ENCODE data around the gene L3MBTL3.
A peak's percentile ranks its signal among the peaks of the same experiment; 100 is the strongest.

L3MBTL3 gene

GRCh38 chr6:130118236-130118635, 99.9 kb downstream of the L3MBTL3 start:
- Mint-ChIP-seq H3K9me3 (no peaks in the 10 kb centered on the region), H3K36me3 (peaks cover 8% of the 10 kb centered on the region)
- no peak for ATAC-seq (ENCODE audit: low read depth)

GRCh38 chr6:130119211-130119610, 100.8 kb downstream of the L3MBTL3 start:
- Mint-ChIP-seq H3K36me3 (peaks cover 9% of the 10 kb centered on the region), H3K9me3 (no peaks in the 10 kb centered on the region), H3K27me3 (no peaks in the 10 kb centered on the region), H3K4me1 (peaks cover 20% of the 10 kb centered on the region), H3K27ac (no peak overlapping the region), H3K4me3 (no peak overlapping the region)
- DNase-seq (ENCODE audit: low spot score in 2 of 2) (no peak), ATAC-seq (ENCODE audit: low read depth) (no peak)

More at GRCh38 chr6:130118236-130118635, 99.9 kb downstream of the L3MBTL3 start:
- Mint-ChIP-seq H3K4me1 (peaks cover 25% of the 10 kb centered on the region), H3K27ac (peak overlapping the region; percentile 42), H3K27me3 (no peaks in the 10 kb centered on the region), H3K4me3 (no peak overlapping the region)
- DNase-seq (ENCODE audit: low spot score in 2 of 2): no peak

GRCh38 chr6:130120731-130121130, 102.3 kb downstream of the L3MBTL3 start:
- Mint-ChIP-seq H3K36me3 (peaks cover 14% of the 10 kb centered on the region), H3K27me3 (no peaks in the 10 kb centered on the region), H3K4me3 (no peak overlapping the region), H3K4me1 (peaks cover 18% of the 10 kb centered on the region), H3K9me3 (no peaks in the 10 kb centered on the region), H3K27ac (peak overlapping the region; percentile 65)
- ATAC-seq (ENCODE audit: low read depth) (peak; percentile 54), DNase-seq (ENCODE audit: low spot score in 2 of 2) (no peak)

GRCh38 chr6:130122243-130122642, 103.9 kb downstream of the L3MBTL3 start:
- Mint-ChIP-seq H3K27ac (no peak overlapping the region), H3K9me3 (no peaks in the 10 kb centered on the region), H3K36me3 (peaks cover 22% of the 10 kb centered on the region), H3K4me3 (no peak overlapping the region), H3K27me3 (no peaks in the 10 kb centered on the region), H3K4me1 (peaks cover 18% of the 10 kb centered on the region)
- no peak for ATAC-seq (ENCODE audit: low read depth)
- no peak for DNase-seq (ENCODE audit: low spot score in 2 of 2)

- Mint-ChIP-seq H3K27me3 (no peaks in the 10 kb centered on the region), H3K4me3 (no peak overlapping the region), H3K36me3 (peaks cover 34% of the 10 kb centered on the region), H3K9me3 (no peaks in the 10 kb centered on the region), H3K27ac (no peak overlapping the region), H3K4me1 (peaks cover 27% of the 10 kb centered on the region)
- DNase-seq (ENCODE audit: low spot score in 2 of 2) (no peak), ATAC-seq (ENCODE audit: low read depth) (no peak)
Observed at GRCh38 chr6:130127195-130127594, 108.8 kb downstream of the L3MBTL3 start.

- no peak overlapping the region for H3K27ac Mint-ChIP-seq
Observed at GRCh38 chr6:130128326-130128725, 109.9 kb downstream of the L3MBTL3 start.

GRCh38 chr6:130129762-130130246, 111.4 kb downstream of the L3MBTL3 start:
- ATAC-seq (ENCODE audit: low read depth) (no peak), DNase-seq (ENCODE audit: low spot score in 2 of 2) (no peak)
- Mint-ChIP-seq H3K4me3 (no peak overlapping the region), H3K27ac (peak overlapping the region; percentile 46), H3K36me3 (peaks cover 46% of the 10 kb centered on the region), H3K27me3 (no peaks in the 10 kb centered on the region), H3K9me3 (no peaks in the 10 kb centered on the region), H3K4me1 (peaks cover 36% of the 10 kb centered on the region)

More at GRCh38 chr6:130128326-130128725, 109.9 kb downstream of the L3MBTL3 start:
- DNase-seq (ENCODE audit: low spot score in 2 of 2): no peak
- peaks cover 35% of the 10 kb centered on the region for H3K4me1 Mint-ChIP-seq
- no peaks in the 10 kb centered on the region for H3K27me3 Mint-ChIP-seq
- no peak overlapping the region for H3K4me3 Mint-ChIP-seq
- peaks cover 39% of the 10 kb centered on the region for H3K36me3 Mint-ChIP-seq
- H3K9me3 Mint-ChIP-seq: no peaks in the 10 kb centered on the region
- ATAC-seq (ENCODE audit: low read depth): no peak

- H3K27me3 Mint-ChIP-seq: no peaks in the 10 kb centered on the region
- H3K4me1 Mint-ChIP-seq: peaks cover 30% of the 10 kb centered on the region
- H3K4me3 Mint-ChIP-seq: peak overlapping the region; percentile 41
- ATAC-seq (ENCODE audit: low read depth) (peak; percentile 51), DNase-seq (ENCODE audit: low spot score in 2 of 2) (no peak)
- H3K27ac Mint-ChIP-seq: peak overlapping the region; percentile 91
- peaks cover 2% of the 10 kb centered on the region for H3K9me3 Mint-ChIP-seq
- peaks cover 48% of the 10 kb centered on the region for H3K36me3 Mint-ChIP-seq
Observed at GRCh38 chr6:130132286-130132701, 113.9 kb downstream of the L3MBTL3 start.

GRCh38 chr6:130134582-130134981, 116.2 kb downstream of the L3MBTL3 start:
- no peak overlapping the region for H3K27ac Mint-ChIP-seq
- H3K4me3 Mint-ChIP-seq: no peak overlapping the region
- peaks cover 25% of the 10 kb centered on the region for H3K4me1 Mint-ChIP-seq
- H3K9me3 Mint-ChIP-seq: peaks cover 2% of the 10 kb centered on the region
- peaks cover 52% of the 10 kb centered on the region for H3K36me3 Mint-ChIP-seq
- ATAC-seq (ENCODE audit: low read depth) (no peak), DNase-seq (ENCODE audit: low spot score in 2 of 2) (no peak)
- H3K27me3 Mint-ChIP-seq: no peaks in the 10 kb centered on the region

- peaks cover 15% of the 10 kb centered on the region for H3K4me1 Mint-ChIP-seq
- H3K27ac Mint-ChIP-seq: no peak overlapping the region
- no peak overlapping the region for H3K4me3 Mint-ChIP-seq
- DNase-seq (ENCODE audit: low spot score in 2 of 2): no peak
- no peaks in the 10 kb centered on the region for H3K27me3 Mint-ChIP-seq
- H3K36me3 Mint-ChIP-seq: peaks cover 54% of the 10 kb centered on the region
- H3K9me3 Mint-ChIP-seq: peaks cover 2% of the 10 kb centered on the region
- ATAC-seq (ENCODE audit: low read depth): no peak
Observed at GRCh38 chr6:130136798-130137197, 118.4 kb downstream of the L3MBTL3 start.

- Mint-ChIP-seq H3K36me3 (peaks cover 61% of the 10 kb centered on the region), H3K4me3 (no peak overlapping the region), H3K27me3 (no peaks in the 10 kb centered on the region), H3K4me1 (peaks cover 3% of the 10 kb centered on the region), H3K27ac (no peak overlapping the region), H3K9me3 (peaks cover 2% of the 10 kb centered on the region)
- no peak for DNase-seq (ENCODE audit: low spot score in 2 of 2)
- ATAC-seq (ENCODE audit: low read depth): no peak
Observed at GRCh38 chr6:130138116-130138908, 119.9 kb downstream of the L3MBTL3 start.

- no peak for ATAC-seq (ENCODE audit: low read depth)
- no peak overlapping the region for H3K27ac Mint-ChIP-seq
- peaks cover 2% of the 10 kb centered on the region for H3K9me3 Mint-ChIP-seq
- H3K4me3 Mint-ChIP-seq: no peak overlapping the region
- DNase-seq (ENCODE audit: low spot score in 2 of 2): no peak
- H3K4me1 Mint-ChIP-seq: peaks cover 2% of the 10 kb centered on the region
- peaks cover 60% of the 10 kb centered on the region for H3K36me3 Mint-ChIP-seq
- H3K27me3 Mint-ChIP-seq: no peaks in the 10 kb centered on the region
Observed at GRCh38 chr6:130138909-130139242, 120.5 kb downstream of the L3MBTL3 start.

- H3K27ac Mint-ChIP-seq: no peak overlapping the region
Observed at GRCh38 chr6:130140084-130140483, 121.7 kb downstream of the L3MBTL3 start.

GRCh38 chr6:130143709-130144108, 125.3 kb downstream of the L3MBTL3 start:
- no peak for ATAC-seq (ENCODE audit: low read depth)
- H3K36me3 Mint-ChIP-seq: peaks cover 37% of the 10 kb centered on the region
- H3K27me3 Mint-ChIP-seq: no peaks in the 10 kb centered on the region
- H3K27ac Mint-ChIP-seq: no peak overlapping the region
- H3K4me1 Mint-ChIP-seq: no peaks in the 10 kb centered on the region
- no peak overlapping the region for H3K4me3 Mint-ChIP-seq
- H3K9me3 Mint-ChIP-seq: no peaks in the 10 kb centered on the region
- DNase-seq (ENCODE audit: low spot score in 2 of 2): no peak

More at GRCh38 chr6:130140084-130140483, 121.7 kb downstream of the L3MBTL3 start:
- H3K4me3 Mint-ChIP-seq: no peak overlapping the region
- ATAC-seq (ENCODE audit: low read depth): no peak
- no peaks in the 10 kb centered on the region for H3K27me3 Mint-ChIP-seq
- DNase-seq (ENCODE audit: low spot score in 2 of 2): no peak
- H3K9me3 Mint-ChIP-seq: peaks cover 2% of the 10 kb centered on the region
- H3K36me3 Mint-ChIP-seq: peaks cover 58% of the 10 kb centered on the region
- H3K4me1 Mint-ChIP-seq: peaks cover 2% of the 10 kb centered on the region

- ATAC-seq (ENCODE audit: low read depth) (no peak), DNase-seq (ENCODE audit: low spot score in 2 of 2) (no peak)
- Mint-ChIP-seq H3K27me3 (no peaks in the 10 kb centered on the region), H3K4me1 (no peaks in the 10 kb centered on the region), H3K27ac (peak overlapping the region; percentile 49), H3K36me3 (peaks cover 28% of the 10 kb centered on the region), H3K4me3 (no peak overlapping the region), H3K9me3 (no peaks in the 10 kb centered on the region)
Observed at GRCh38 chr6:130147111-130147510, 128.7 kb downstream of the L3MBTL3 start.

Data from memory B cell (primary cell).